GM12878 (cell line): Measurements from ENCODE around the gene CNGA1. TPM values are rescaled to one million over a fixed set of nuclear protein-coding genes. Genes with fewer than 3 reads are reported as not detected.

ENCODE experiments used
- ATAC-seq: fragments of 200-7000 bp; cut with Tn5 transposase; 3 replicates; pipeline ENCODE4 v1.9.1; 2020; ENCODE audit warnings: mild to moderate bottlenecking, moderate library complexity
- BruUV-seq: library from RNA; stranded (reverse); fragments of 400-500 nt; replicated peaks from 2 replicates; lab custom pipeline; 2021; lab: Mats Ljungman, UMichigan
- CTCF ChIA-PET: fragments of 300-600 bp; sonication (Branson Sonifier 250); formaldehyde crosslinking; extraction: SDS; loops from one replicate; lab custom pipeline; 2021; ENCODE audit warnings: inconsistent platforms; lab: Yijun Ruan, JAX
- POLR2A ChIA-PET: fragments of 350-600 bp; formaldehyde crosslinking; extraction: SDS; loops from one replicate; lab custom pipeline; 2021; ENCODE audit warnings: inconsistent platforms; lab: Charles Lee
- RAD21 ChIA-PET: fragments of 300-600 bp; sonication (Branson Sonifier 250); formaldehyde crosslinking; loops from one replicate; lab custom pipeline; 2023; ENCODE audit warnings: antibody characterized with exemption; ENCODE audit not compliant: unreplicated experiment; lab: Charles Lee
- SMC1A ChIA-PET: fragments of 300-600 bp; sonication (Branson Sonifier 250); formaldehyde crosslinking; loops from one replicate; lab custom pipeline; 2023; ENCODE audit not compliant: unreplicated experiment, uncharacterized antibody; lab: Charles Lee
- DNase-seq: peaks from one replicate; pipeline ENCODE4 v3.0.0-alpha.2; 2011; ENCODE audit warnings: low read depth, low spot score
- FAIRE-seq: peaks from 3 replicates; lab custom pipeline; 2011; peaks lifted over from hg19 to GRCh38; lab: Jason Lieb, UNC
- H2AFZ ChIP-seq: 2 replicates; pipeline ENCODE4 v1.6.0; 2011; ENCODE audit warnings: low read depth, low read length, control low read depth; ENCODE audit not compliant: control insufficient read depth
- H3K27ac ChIP-seq: 2 replicates; pipeline ENCODE4 v1.5.1; 2011; ENCODE audit warnings: control low read depth; ENCODE audit not compliant: control insufficient read depth, insufficient read depth
- H3K27me3 ChIP-seq, 2 experiments: replicated peaks in 1 of 2; 2 replicates each; pipeline versions ENCODE4 v1.6.0 to v1.6.1; 2011; ENCODE audit warnings: low read length in 1 of 2; ENCODE audit not compliant: control insufficient read depth in 2 of 2, insufficient read depth in 2 of 2
- H3K36me3 ChIP-seq, 2 experiments: 2 replicates each; pipeline ENCODE4 v1.5.1; 2011; ENCODE audit warnings: low read length in 1 of 2; ENCODE audit not compliant: control insufficient read depth in 2 of 2, insufficient read depth in 2 of 2
- H3K4me1 ChIP-seq: 2 replicates; pipeline ENCODE4 v1.6.1; 2011; ENCODE audit warnings: mild to moderate bottlenecking, low read length, moderate library complexity, mixed read lengths; ENCODE audit not compliant: control insufficient read depth, insufficient read depth
- H3K4me2 ChIP-seq: 2 replicates; pipeline ENCODE4 v1.6.0; 2011; ENCODE audit warnings: control low read depth; ENCODE audit not compliant: control insufficient read depth, insufficient read depth
- H3K4me3 ChIP-seq: fragments of 200-600 bp; sonication (generic); 2 replicates; pipeline ENCODE4 v1.5.1; 2016
- H3K79me2 ChIP-seq: 2 replicates; pipeline ENCODE4 v1.6.0; 2011; ENCODE audit warnings: low read length; ENCODE audit not compliant: control insufficient read depth, insufficient read depth
- H3K9ac ChIP-seq: 2 replicates; pipeline ENCODE4 v1.8.0; 2011; ENCODE audit warnings: low read length, control low read depth, mixed read lengths; ENCODE audit not compliant: control insufficient read depth, insufficient read depth
- H3K9me3 ChIP-seq: replicated peaks from 3 replicates; pipeline ENCODE4 v1.5.1; 2011; ENCODE audit warnings: mild to moderate bottlenecking, low read length; ENCODE audit not compliant: control insufficient read depth, insufficient read depth
- H4K20me1 ChIP-seq: 2 replicates; pipeline ENCODE4 v1.6.0; 2011; ENCODE audit not compliant: control insufficient read depth, insufficient read depth
- BCL11A ChIP-seq: IDR thresholded peaks from 2 replicates; pipeline ENCODE4 v1.6.1; 2011; ENCODE audit warnings: low read depth, low read length
- BCL3 ChIP-seq: IDR thresholded peaks from 2 replicates; pipeline ENCODE4 v1.6.1; 2011; ENCODE audit warnings: borderline replicate concordance, low read depth, mild to moderate bottlenecking, moderate library complexity, low read length; ENCODE audit not compliant: insufficient read depth, poor library complexity, severe bottlenecking
- CUX1 ChIP-seq: IDR thresholded peaks from 2 replicates; pipeline ENCODE4 v1.6.1; 2012; ENCODE audit warnings: improper control_type of control experiment, low read depth, low read length; ENCODE audit not compliant: insufficient replicate concordance
- ESRRA ChIP-seq: IDR thresholded peaks from 2 replicates; pipeline ENCODE4 v1.6.1; 2012; ENCODE audit warnings: mild to moderate bottlenecking, low read length, improper control_type of control experiment
- IKZF2 ChIP-seq, 2 experiments: fragments of 450-650 bp; IDR thresholded peaks; 2 replicates each; pipeline ENCODE4 v1.6.1; 2017; ENCODE audit warnings: mild to moderate bottlenecking in 2 of 2, moderate library complexity in 2 of 2
- KLF5 ChIP-seq: fragments of 450-650 bp; IDR thresholded peaks from 2 replicates; pipeline ENCODE4 v1.6.1; 2014; ENCODE audit warnings: mild to moderate bottlenecking; ENCODE audit not compliant: partially characterized antibody
- MTA2 ChIP-seq: fragments of 450-650 bp; IDR thresholded peaks from 2 replicates; pipeline ENCODE4 v1.6.1; 2016; ENCODE audit warnings: low read depth, mild to moderate bottlenecking, moderate library complexity
- POLR2AphosphoS2 ChIP-seq: IDR thresholded peaks from 2 replicates; pipeline ENCODE4 v1.6.1; 2011; ENCODE audit warnings: low read depth, mild to moderate bottlenecking, low read length, improper control_type of control experiment, moderate library complexity
- RB1 ChIP-seq: fragments of 450-650 bp; formaldehyde crosslinking; IDR thresholded peaks from 2 replicates; pipeline ENCODE4 v1.6.1; 2017; ENCODE audit warnings: mild to moderate bottlenecking, borderline replicate concordance
- RELB ChIP-seq: fragments of 450-650 bp; IDR thresholded peaks from 2 replicates; pipeline ENCODE4 v1.6.1; 2017; ENCODE audit warnings: low read depth, mild to moderate bottlenecking, moderate library complexity
- SMAD1 ChIP-seq: fragments of 450-650 bp; IDR thresholded peaks from 2 replicates; pipeline ENCODE4 v1.6.1; 2018; ENCODE audit warnings: mild to moderate bottlenecking, low read depth; ENCODE audit not compliant: partially characterized antibody
- ZBED1 ChIP-seq: IDR thresholded peaks from 2 replicates; pipeline ENCODE4 v1.6.1; 2016; ENCODE audit warnings: borderline replicate concordance
- ZSCAN29 ChIP-seq: fragments of 450-650 bp; IDR thresholded peaks from 2 replicates; pipeline ENCODE4 v1.6.1; 2017; ENCODE audit warnings: mild to moderate bottlenecking, moderate library complexity
- in situ Hi-C: fragments of 300-500 bp; cut with MboI; formaldehyde crosslinking; loops from 9 replicates; pipeline ENCODE4 v1.14.3; 2018; ENCODE audit warnings: mixed read lengths
- intact Hi-C: fragments of 100-400 bp; cut with micrococcal nuclease; formaldehyde crosslinking; loops from one replicate; pipeline ENCODE4 v1.14.2; 2022; ENCODE audit not compliant: unreplicated experiment
- polyA plus RNA-seq, 11 experiments: library from polyadenylated mRNA; depleted of rRNA in 4 of 11; unstranded in 6 of 11; stranded (reverse) in 5 of 11; fragments of >200 nt; fragmentation: Nextera tagmentation in 4 of 11; fragmentation: Illumina TruSeq in 1 of 11; extraction: Ambion mirVana in 4 of 11; extraction: Trizol in 1 of 11; gene quantifications; 1 replicate in 1 of 11; 2 replicates in 10 of 11; pipeline versions ENCODE4 v1.2.1 to v1.2.3, GENCODE V29; 2011 to 2016; ENCODE audit warnings: inconsistent platforms in 2 of 11, missing spikeins in 2 of 11, low read depth in 1 of 11
- total RNA-seq, 4 experiments: library from RNA; depleted of rRNA in 3 of 4; stranded (reverse); fragments of >200 nt in 3 of 4; fragmentation: Illumina TruSeq in 1 of 4; extraction: Trizol in 1 of 4; gene quantifications; 2 replicates each; pipeline versions ENCODE4 v1.2.1 to v1.2.3, GENCODE V29; 2013 to 2021

The CNGA1 gene
- total and polyA plus RNA-seq, 10 of the 15 experiments (the other 5 are each of a cell fraction or from before 2014, with no cell fraction given), result 0.38 to 14.2 (median 5.1) TPM

- TF ChIP-seq ZSCAN29 (no peak), RELB (peak; percentile 31; the same call in 1 of the 2 replicates), POLR2AphosphoS2 (no peak), KLF5 (no peak)
Observed at GRCh38 chr4:48041535-48042137, 25.2 kb upstream of the CNGA1 start (continued).

GRCh38 chr4:48039561-48039960 lies 23.1 kb upstream of the CNGA1 start:
- H3K36me3 ChIP-seq, result no peaks in the 10 kb centered on the region
- no peak for ATAC-seq
- peaks cover 51% of the 10 kb centered on the region for H3K4me1 ChIP-seq
- H3K27ac ChIP-seq, result no peak overlapping the region
- no peaks in the 10 kb centered on the region for H3K27me3 ChIP-seq
- ChIA-PET POLR2A (no interaction called here), RAD21 (no interaction called here), SMC1A (interaction anchor here (1.0 kb wide), 1 partner anchor 37 kb away, joined by 3 read pairs; no protein-coding TSS in a partner anchor), CTCF (interaction anchor here (1.3 kb wide), 1 partner anchor 26 kb away, joined by 4 read pairs; no protein-coding TSS in a partner anchor)
- no peak for DNase-seq
- FAIRE-seq, result no peak
- H3K79me2 ChIP-seq, result no peaks in the 10 kb centered on the region
- in situ Hi-C loops, result no loop called here
- H2AFZ ChIP-seq, result no peak overlapping the region
- no TSS peak for BruUV-seq
- H3K4me2 ChIP-seq, result no peak overlapping the region
- no peak overlapping the region for H3K9ac ChIP-seq
- no peaks in the 10 kb centered on the region for H4K20me1 ChIP-seq
- peaks cover 2% of the 10 kb centered on the region; the same call in 1 of the 3 replicates for H3K9me3 ChIP-seq
- intact Hi-C loops, result loop anchor here (5.0 to 10.0 kb wide), 2 partner anchors 63 to 545 kb away; no protein-coding TSS in a partner anchor
- no peak overlapping the region for H3K4me3 ChIP-seq
- TF ChIP-seq ZBED1, result no peak
- TF ChIP-seq IKZF2 (IDR thresholded peaks at IDR 0.05), result no peak
- TF ChIP-seq ESRRA, result no peak
- no peak for TF ChIP-seq CUX1
- TF ChIP-seq MTA2, result no peak
- no peak for TF ChIP-seq SMAD1
- TF ChIP-seq RB1, result no peak
- no peak for TF ChIP-seq BCL3
- no peak for TF ChIP-seq BCL11A
